Liver (tissue), 9 donors: ENCODE data around the gene TMEM38B. TPM values are rescaled to one million over a fixed set of nuclear protein-coding genes. Genes with fewer than 3 reads are reported as not detected.

Experiments used
- DNase-seq: peaks from one replicate; pipeline ENCODE4 v3.0.0-alpha.2; 2017; ENCODE audit warnings: low spot score
- H3K27ac ChIP-seq, 2 donors: one replicate each; pipeline ENCODE4 v1.7.0; 2013; ENCODE audit warnings: inconsistent platforms in 2 of 2, low read length in 2 of 2, control low read depth in 1 of 2, low read depth in 1 of 2, mild to moderate bottlenecking in 1 of 2
- H3K27me3 ChIP-seq, 4 donors: one replicate each; pipeline versions ENCODE4 v1.6.1 to v1.7.0; 2013; ENCODE audit warnings: low read length in 3 of 4, inconsistent platforms in 1 of 4, mild to moderate bottlenecking in 1 of 4, moderate library complexity in 1 of 4; ENCODE audit not compliant: control insufficient read depth in 4 of 4, insufficient read depth in 4 of 4
- H3K36me3 ChIP-seq, 4 donors: one replicate each; pipeline versions ENCODE4 v1.6.1 to v1.7.0; 2013; ENCODE audit warnings: low read length in 3 of 4, mild to moderate bottlenecking in 3 of 4, low read depth in 1 of 4, moderate library complexity in 1 of 4; ENCODE audit not compliant: control insufficient read depth in 4 of 4, insufficient read depth in 3 of 4
- H3K4me1 ChIP-seq, 4 donors: one replicate each; pipeline versions ENCODE4 v1.6.1 to v1.7.0; 2013; ENCODE audit warnings: low read length in 3 of 4, mild to moderate bottlenecking in 3 of 4, moderate library complexity in 1 of 4; ENCODE audit not compliant: control insufficient read depth in 4 of 4, insufficient read depth in 4 of 4
- H3K4me3 ChIP-seq, 3 donors: one replicate each; pipeline versions ENCODE4 v1.6.1 to v1.7.0; 2013; ENCODE audit warnings: low read length in 3 of 3, control low read depth in 1 of 3, low read depth in 1 of 3, mild to moderate bottlenecking in 1 of 3
- H3K9ac ChIP-seq, 2 donors: one replicate each; pipeline ENCODE4 v1.7.0; 2013; ENCODE audit warnings: low read length in 2 of 2, mild to moderate bottlenecking in 2 of 2, moderate library complexity in 2 of 2, control low read depth in 1 of 2, low read depth in 1 of 2
- H3K9me3 ChIP-seq, 4 donors: one replicate each; pipeline versions ENCODE4 v1.6.1 to v1.7.0; 2013; ENCODE audit warnings: low read length in 3 of 4; ENCODE audit not compliant: control insufficient read depth in 4 of 4
- EGR1 ChIP-seq, 2 donors: IDR thresholded peaks; 2 replicates each; pipeline ENCODE4 v1.6.1; 2016 to 2018; ENCODE audit warnings: antibody characterized with exemption in 2 of 2, low read depth in 2 of 2
- FOXA1 ChIP-seq: IDR thresholded peaks from 2 replicates; pipeline ENCODE4 v1.6.1; 2016; ENCODE audit warnings: antibody characterized with exemption
- FOXA2 ChIP-seq: IDR thresholded peaks from 2 replicates; pipeline ENCODE4 v1.6.1; 2016; ENCODE audit warnings: antibody characterized with exemption
- GABPA ChIP-seq, 2 donors: IDR thresholded peaks in 1 of 2; conservative IDR thresholded peaks in 1 of 2; 2 replicates each; pipeline ENCODE4 v1.6.1; 2016; ENCODE audit warnings: antibody characterized with exemption in 2 of 2, mild to moderate bottlenecking in 1 of 2, moderate library complexity in 1 of 2
- HNF4A ChIP-seq, 2 donors: conservative IDR thresholded peaks; 2 replicates each; pipeline ENCODE4 v1.6.1; 2016; ENCODE audit warnings: antibody characterized with exemption in 2 of 2, mild to moderate bottlenecking in 2 of 2
- HNF4G ChIP-seq: IDR thresholded peaks from 2 replicates; pipeline ENCODE4 v1.6.1; 2016; ENCODE audit warnings: antibody characterized with exemption
- JUND ChIP-seq, 2 donors: IDR thresholded peaks; 2 replicates each; pipeline ENCODE4 v1.6.1; 2016; ENCODE audit warnings: antibody characterized with exemption in 2 of 2
- NR2F2 ChIP-seq: IDR thresholded peaks from 2 replicates; pipeline ENCODE4 v1.6.1; 2016; ENCODE audit warnings: antibody characterized with exemption
- RAD21 ChIP-seq, 2 donors: IDR thresholded peaks; 2 replicates each; pipeline ENCODE4 v1.6.1; 2016; ENCODE audit warnings: antibody characterized with exemption in 2 of 2, mild to moderate bottlenecking in 2 of 2
- RXRA ChIP-seq, 2 donors: IDR thresholded peaks; 2 replicates each; pipeline ENCODE4 v1.6.1; 2017 to 2018; ENCODE audit warnings: antibody characterized with exemption in 2 of 2, mild to moderate bottlenecking in 1 of 2
- SP1 ChIP-seq: IDR thresholded peaks from 2 replicates; pipeline ENCODE4 v1.6.1; 2018; ENCODE audit warnings: antibody characterized with exemption, mild to moderate bottlenecking
- TAF1 ChIP-seq: conservative IDR thresholded peaks from 2 replicates; pipeline ENCODE4 v1.6.1; 2016; ENCODE audit warnings: antibody characterized with exemption, mild to moderate bottlenecking
- YY1 ChIP-seq: IDR thresholded peaks from 2 replicates; pipeline ENCODE4 v1.6.1; 2016; ENCODE audit warnings: antibody characterized with exemption, mild to moderate bottlenecking
- WGBS: extraction: QIAGEN DNeasy Blood & Tissue Kit; methylation state at CpG from one replicate; pipeline ENCODE4 v1.1.7; 2013; 5-methylcytosine and 5-hydroxymethylcytosine counted together
- polyA plus RNA-seq, 2 donors: library from polyadenylated mRNA; stranded (reverse) in 1 of 2; unstranded in 1 of 2; fragments of 200-250 nt in 1 of 2; fragments of >200 nt in 1 of 2; fragmentation: Nextera tagmentation in 1 of 2; extraction: Ambion mirVana in 1 of 2; gene quantifications; one replicate each; pipeline versions ENCODE4 v1.2.1 to v1.2.3, GENCODE V29; 2013 to 2015
- total RNA-seq, 2 donors: library from RNA; depleted of rRNA; stranded (reverse); fragments of >200 nt; gene quantifications; one replicate each; pipeline ENCODE4 v1.2.3, GENCODE V29; 2014
- TF ChIP-seq, protein P1 (sequence below): IDR thresholded peaks from 2 replicates; pipeline ENCODE4 v1.6.1; 2016; ENCODE audit warnings: antibody characterized with exemption
- TF ChIP-seq, protein P2 (sequence below): fragments of 150-350 bp; IDR thresholded peaks from 2 replicates; pipeline ENCODE4 v1.5.1; 2017; ENCODE audit warnings: improper control_type of control experiment, low read depth, low read length; ENCODE audit not compliant: missing input control
- TF ChIP-seq, protein P3 (sequence below): IDR thresholded peaks from 2 replicates; pipeline ENCODE4 v1.6.1; 2016; ENCODE audit warnings: antibody characterized with exemption
- TF ChIP-seq, protein P4 (sequence below): IDR thresholded peaks from 2 replicates; pipeline ENCODE4 v1.6.1; 2016; ENCODE audit warnings: antibody characterized with exemption
- TF ChIP-seq, protein P5 (sequence below): IDR thresholded peaks from 2 replicates; pipeline ENCODE4 v1.6.1; 2016; ENCODE audit warnings: antibody characterized with exemption, mild to moderate bottlenecking
- donor health status: healthy.
- donor health status: healthy.
- donor health status: healthy.
- donor health status: healthy.
- donor health status: healthy.

The TMEM38B gene
- total and polyA plus RNA-seq, 4 donors: 7.4 to 21.6 (median 9.2) TPM

DNA sequence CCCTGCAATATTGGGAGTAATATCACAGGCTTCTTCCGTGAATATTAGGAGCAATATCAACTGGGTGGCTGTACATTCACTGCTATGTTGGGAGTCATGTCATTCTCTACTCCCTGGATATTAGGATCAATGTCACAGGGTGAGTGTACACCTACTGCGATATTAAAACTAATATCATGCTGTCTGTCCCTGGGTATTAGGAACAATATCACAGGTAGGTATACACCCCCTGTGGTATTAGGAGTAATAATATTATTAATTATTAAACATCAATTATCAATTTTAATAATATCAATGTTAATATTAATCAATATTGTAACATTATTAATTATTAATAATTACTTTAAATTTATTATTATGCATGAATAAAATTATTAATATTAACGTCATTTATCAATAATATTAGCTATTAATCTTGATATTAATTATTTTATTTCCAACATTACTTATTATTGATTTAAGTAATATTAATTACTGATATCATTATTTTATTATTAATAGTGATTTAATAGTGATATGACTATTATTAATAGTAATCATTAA, 121.9 kb downstream of the TMEM38B start:
- 73% methylated on average over 3 of the region's 3 CpGs for WGBS
- TF ChIP-seq YY1: no peak
- TF ChIP-seq SP1: no peak
- no peak for TF ChIP-seq FOXA1
- TF ChIP-seq EGR1 (IDR thresholded peaks at IDR 0.05; ENCODE audit: low read depth in 2 of 2): no peak
- TF ChIP-seq, protein P1, sequence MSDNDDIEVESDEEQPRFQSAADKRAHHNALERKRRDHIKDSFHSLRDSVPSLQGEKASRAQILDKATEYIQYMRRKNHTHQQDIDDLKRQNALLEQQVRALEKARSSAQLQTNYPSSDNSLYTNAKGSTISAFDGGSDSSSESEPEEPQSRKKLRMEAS: no peak
- TF ChIP-seq HNF4A (conservative IDR thresholded peaks at IDR 0.05): no peak
- no peak for TF ChIP-seq TAF1
- no peak for TF ChIP-seq HNF4G
- no peak for DNase-seq

DNA sequence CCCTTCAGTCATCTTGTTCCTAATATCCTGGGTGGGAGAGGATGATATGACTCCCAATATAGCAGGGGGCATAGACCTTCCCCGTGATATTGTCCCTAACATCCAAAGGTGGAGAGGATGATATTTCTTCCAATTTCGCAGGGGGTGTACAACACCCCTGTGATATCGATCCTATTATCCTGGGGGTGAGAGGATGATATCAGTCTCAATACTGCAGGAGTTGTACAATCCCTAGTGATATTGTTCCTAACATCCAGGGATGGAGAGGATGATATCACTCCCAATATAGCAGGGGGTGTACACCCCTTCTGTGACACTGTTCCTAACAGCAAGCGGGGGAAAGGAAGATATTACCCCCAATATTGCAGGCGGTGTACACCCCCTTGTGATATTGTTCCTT, 122.6 kb downstream of the TMEM38B start:
- Histone ChIP-seq H3K4me1 (no peaks in the 10 kb centered on the region), H3K4me3 (no peak overlapping the region), H3K27me3 (no peaks in the 10 kb centered on the region), H3K9ac (no peak overlapping the region), H3K9me3 (no peaks in the 10 kb centered on the region), H3K36me3 (no peaks in the 10 kb centered on the region), H3K27ac (no peak overlapping the region)
- TF ChIP-seq JUND (IDR thresholded peaks at IDR 0.05): no peak
- no peak for TF ChIP-seq EGR1 (IDR thresholded peaks at IDR 0.05; ENCODE audit: low read depth in 2 of 2)
- TF ChIP-seq FOXA1: no peak
- TF ChIP-seq TAF1: no peak
- TF ChIP-seq, protein P2, sequence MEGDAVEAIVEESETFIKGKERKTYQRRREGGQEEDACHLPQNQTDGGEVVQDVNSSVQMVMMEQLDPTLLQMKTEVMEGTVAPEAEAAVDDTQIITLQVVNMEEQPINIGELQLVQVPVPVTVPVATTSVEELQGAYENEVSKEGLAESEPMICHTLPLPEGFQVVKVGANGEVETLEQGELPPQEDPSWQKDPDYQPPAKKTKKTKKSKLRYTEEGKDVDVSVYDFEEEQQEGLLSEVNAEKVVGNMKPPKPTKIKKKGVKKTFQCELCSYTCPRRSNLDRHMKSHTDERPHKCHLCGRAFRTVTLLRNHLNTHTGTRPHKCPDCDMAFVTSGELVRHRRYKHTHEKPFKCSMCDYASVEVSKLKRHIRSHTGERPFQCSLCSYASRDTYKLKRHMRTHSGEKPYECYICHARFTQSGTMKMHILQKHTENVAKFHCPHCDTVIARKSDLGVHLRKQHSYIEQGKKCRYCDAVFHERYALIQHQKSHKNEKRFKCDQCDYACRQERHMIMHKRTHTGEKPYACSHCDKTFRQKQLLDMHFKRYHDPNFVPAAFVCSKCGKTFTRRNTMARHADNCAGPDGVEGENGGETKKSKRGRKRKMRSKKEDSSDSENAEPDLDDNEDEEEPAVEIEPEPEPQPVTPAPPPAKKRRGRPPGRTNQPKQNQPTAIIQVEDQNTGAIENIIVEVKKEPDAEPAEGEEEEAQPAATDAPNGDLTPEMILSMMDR: no peak
- no peak for TF ChIP-seq RAD21 (IDR thresholded peaks at IDR 0.05)
- TF ChIP-seq SP1: no peak
- TF ChIP-seq FOXA2: no peak
- no peak for TF ChIP-seq GABPA (IDR thresholded peaks at IDR 0.05 in 1 of 2, conservative IDR thresholded peaks at IDR 0.05 in 1 of 2)
- TF ChIP-seq, protein P1: no peak
- TF ChIP-seq HNF4A (conservative IDR thresholded peaks at IDR 0.05): no peak
- TF ChIP-seq, protein P3, sequence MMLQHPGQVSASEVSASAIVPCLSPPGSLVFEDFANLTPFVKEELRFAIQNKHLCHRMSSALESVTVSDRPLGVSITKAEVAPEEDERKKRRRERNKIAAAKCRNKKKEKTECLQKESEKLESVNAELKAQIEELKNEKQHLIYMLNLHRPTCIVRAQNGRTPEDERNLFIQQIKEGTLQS: no peak
- TF ChIP-seq, protein P4, sequence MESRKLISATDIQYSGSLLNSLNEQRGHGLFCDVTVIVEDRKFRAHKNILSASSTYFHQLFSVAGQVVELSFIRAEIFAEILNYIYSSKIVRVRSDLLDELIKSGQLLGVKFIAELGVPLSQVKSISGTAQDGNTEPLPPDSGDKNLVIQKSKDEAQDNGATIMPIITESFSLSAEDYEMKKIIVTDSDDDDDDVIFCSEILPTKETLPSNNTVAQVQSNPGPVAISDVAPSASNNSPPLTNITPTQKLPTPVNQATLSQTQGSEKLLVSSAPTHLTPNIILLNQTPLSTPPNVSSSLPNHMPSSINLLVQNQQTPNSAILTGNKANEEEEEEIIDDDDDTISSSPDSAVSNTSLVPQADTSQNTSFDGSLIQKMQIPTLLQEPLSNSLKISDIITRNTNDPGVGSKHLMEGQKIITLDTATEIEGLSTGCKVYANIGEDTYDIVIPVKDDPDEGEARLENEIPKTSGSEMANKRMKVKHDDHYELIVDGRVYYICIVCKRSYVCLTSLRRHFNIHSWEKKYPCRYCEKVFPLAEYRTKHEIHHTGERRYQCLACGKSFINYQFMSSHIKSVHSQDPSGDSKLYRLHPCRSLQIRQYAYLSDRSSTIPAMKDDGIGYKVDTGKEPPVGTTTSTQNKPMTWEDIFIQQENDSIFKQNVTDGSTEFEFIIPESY: no peak
- TF ChIP-seq, protein P5, sequence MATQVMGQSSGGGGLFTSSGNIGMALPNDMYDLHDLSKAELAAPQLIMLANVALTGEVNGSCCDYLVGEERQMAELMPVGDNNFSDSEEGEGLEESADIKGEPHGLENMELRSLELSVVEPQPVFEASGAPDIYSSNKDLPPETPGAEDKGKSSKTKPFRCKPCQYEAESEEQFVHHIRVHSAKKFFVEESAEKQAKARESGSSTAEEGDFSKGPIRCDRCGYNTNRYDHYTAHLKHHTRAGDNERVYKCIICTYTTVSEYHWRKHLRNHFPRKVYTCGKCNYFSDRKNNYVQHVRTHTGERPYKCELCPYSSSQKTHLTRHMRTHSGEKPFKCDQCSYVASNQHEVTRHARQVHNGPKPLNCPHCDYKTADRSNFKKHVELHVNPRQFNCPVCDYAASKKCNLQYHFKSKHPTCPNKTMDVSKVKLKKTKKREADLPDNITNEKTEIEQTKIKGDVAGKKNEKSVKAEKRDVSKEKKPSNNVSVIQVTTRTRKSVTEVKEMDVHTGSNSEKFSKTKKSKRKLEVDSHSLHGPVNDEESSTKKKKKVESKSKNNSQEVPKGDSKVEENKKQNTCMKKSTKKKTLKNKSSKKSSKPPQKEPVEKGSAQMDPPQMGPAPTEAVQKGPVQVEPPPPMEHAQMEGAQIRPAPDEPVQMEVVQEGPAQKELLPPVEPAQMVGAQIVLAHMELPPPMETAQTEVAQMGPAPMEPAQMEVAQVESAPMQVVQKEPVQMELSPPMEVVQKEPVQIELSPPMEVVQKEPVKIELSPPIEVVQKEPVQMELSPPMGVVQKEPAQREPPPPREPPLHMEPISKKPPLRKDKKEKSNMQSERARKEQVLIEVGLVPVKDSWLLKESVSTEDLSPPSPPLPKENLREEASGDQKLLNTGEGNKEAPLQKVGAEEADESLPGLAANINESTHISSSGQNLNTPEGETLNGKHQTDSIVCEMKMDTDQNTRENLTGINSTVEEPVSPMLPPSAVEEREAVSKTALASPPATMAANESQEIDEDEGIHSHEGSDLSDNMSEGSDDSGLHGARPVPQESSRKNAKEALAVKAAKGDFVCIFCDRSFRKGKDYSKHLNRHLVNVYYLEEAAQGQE: no peak
- no peak for TF ChIP-seq NR2F2
- TF ChIP-seq HNF4G: no peak
- no peak for TF ChIP-seq RXRA (IDR thresholded peaks at IDR 0.05)
- TF ChIP-seq YY1: no peak
- DNase-seq: no peak
- 91% methylated on average over 5 of the region's 5 CpGs for WGBS

More for the DNA sequence above, 121.9 kb downstream of the TMEM38B start:
- Histone ChIP-seq H3K27ac (no peak overlapping the region), H3K9ac (no peak overlapping the region), H3K36me3 (no peaks in the 10 kb centered on the region), H3K9me3 (no peaks in the 10 kb centered on the region), H3K4me1 (no peaks in the 10 kb centered on the region), H3K27me3 (no peaks in the 10 kb centered on the region), H3K4me3 (no peak overlapping the region)
